NCI-H774 (cell line): Measurements from ENCODE around the gene SFT2D3.

Source experiments
- DNase-seq: peaks from one replicate; lab custom pipeline; 2025; lab: John Stamatoyannopoulos, UW

SFT2D3 gene

GRCh38 chr2:127664065-127664894, 37.0 kb upstream of the SFT2D3 start:
- no peak for DNase-seq

- DNase-seq = no peak
Measured at GRCh38 chr2:127664895-127665225, 36.4 kb upstream of the SFT2D3 start.

GRCh38 chr2:127665267-127665893, 35.9 kb upstream of the SFT2D3 start:
- DNase-seq = no peak

GRCh38 chr2:127669056-127669455, 32.2 kb upstream of the SFT2D3 start:
- DNase-seq = no peak

- DNase-seq = no peak
Measured at GRCh38 chr2:127670055-127670956, 31.0 kb upstream of the SFT2D3 start.

GRCh38 chr2:127670957-127671290, 30.4 kb upstream of the SFT2D3 start:
- DNase-seq = no peak

- no peak for DNase-seq
Measured at GRCh38 chr2:127671557-127672302, 29.6 kb upstream of the SFT2D3 start.

- DNase-seq = no peak
Measured at GRCh38 chr2:127672341-127673224, 28.7 kb upstream of the SFT2D3 start.

GRCh38 chr2:127673291-127674069, 27.8 kb upstream of the SFT2D3 start:
- DNase-seq = no peak

- no peak for DNase-seq
Measured at GRCh38 chr2:127674241-127675209, 26.8 kb upstream of the SFT2D3 start.

GRCh38 chr2:127675331-127676261, 25.7 kb upstream of the SFT2D3 start, which contains the start of gene LIMS2:
TSS of gene LIMS2 (minus strand) at chr2:127675530. CDS start at chr2:127675024, 506 bp downstream.
- no peak for DNase-seq

- DNase-seq = no peak
Measured at GRCh38 chr2:127676906-127677305, 24.4 kb upstream of the SFT2D3 start.

- no peak for DNase-seq
Measured at GRCh38 chr2:127678531-127678930, 22.8 kb upstream of the SFT2D3 start.

- DNase-seq = no peak
Measured at GRCh38 chr2:127678991-127679390, 22.3 kb upstream of the SFT2D3 start.

- DNase-seq = no peak
Measured at GRCh38 chr2:127679680-127680361, 21.5 kb upstream of the SFT2D3 start.

- no peak for DNase-seq
Measured at GRCh38 chr2:127680706-127681287, 20.5 kb upstream of the SFT2D3 start.

GRCh38 chr2:127681288-127681804, 20.0 kb upstream of the SFT2D3 start:
- no peak for DNase-seq
